ENCODE measurements around the gene CNIH3.

CNIH3 gene

GRCh38 chr1:224607188-224608148, 8.6 kb upstream of the CNIH3 start:
- Histone ChIP-seq H3K9me3 (ENCODE audit: low read depth, low read length) (no peaks in the 10 kb centered on the region), H3K27ac (no peak overlapping the region), H3K9ac (ENCODE audit: insufficient read length) (no peak overlapping the region), H3K36me3 (ENCODE audit: insufficient read depth, low read length) (no peaks in the 10 kb centered on the region), H3K4me3 (no peak overlapping the region)
- DNase-seq (ENCODE audit: low read depth, low spot score) = no peak
- TF ChIP-seq EZH2 (IDR thresholded peaks at IDR 0.05) (no peak), POLR2AphosphoS5 (IDR thresholded peaks at IDR 0.05; ENCODE audit: borderline replicate concordance, low read depth, low read length) (no peak), FOXP2 (optimal IDR thresholded peaks at IDR 0.05; ENCODE audit: control extremely low read depth, extremely low read length, insufficient read depth) (no peak)

- Histone ChIP-seq H3K27ac (no peak overlapping the region), H3K36me3 (ENCODE audit: insufficient read depth, low read length) (no peaks in the 10 kb centered on the region), H3K9me3 (ENCODE audit: low read depth, low read length) (no peaks in the 10 kb centered on the region), H3K9ac (ENCODE audit: insufficient read length) (no peak overlapping the region), H3K4me3 (no peak overlapping the region)
- TF ChIP-seq EZH2 (IDR thresholded peaks at IDR 0.05) = no peak
- TF ChIP-seq POLR2AphosphoS5 (IDR thresholded peaks at IDR 0.05; ENCODE audit: borderline replicate concordance, low read depth, low read length) = no peak
- no peak for TF ChIP-seq FOXP2 (optimal IDR thresholded peaks at IDR 0.05; ENCODE audit: control extremely low read depth, extremely low read length, insufficient read depth)
- DNase-seq (ENCODE audit: low read depth, low spot score) = no peak
Observed at GRCh38 chr1:224609333-224609732, 6.8 kb upstream of the CNIH3 start.

- DNase-seq (ENCODE audit: low read depth, low spot score) = no peak
- Histone ChIP-seq H3K4me3 (no peak overlapping the region), H3K36me3 (ENCODE audit: insufficient read depth, low read length) (no peaks in the 10 kb centered on the region), H3K9ac (ENCODE audit: insufficient read length) (no peak overlapping the region), H3K9me3 (ENCODE audit: low read depth, low read length) (no peaks in the 10 kb centered on the region), H3K27ac (no peak overlapping the region)
- no peak for TF ChIP-seq EZH2 (IDR thresholded peaks at IDR 0.05)
- no peak for TF ChIP-seq POLR2AphosphoS5 (IDR thresholded peaks at IDR 0.05; ENCODE audit: borderline replicate concordance, low read depth, low read length)
- no peak for TF ChIP-seq FOXP2 (optimal IDR thresholded peaks at IDR 0.05; ENCODE audit: control extremely low read depth, extremely low read length, insufficient read depth)
Observed at GRCh38 chr1:224612246-224612645, 3.9 kb upstream of the CNIH3 start.

- no peaks in the 10 kb centered on the region for H3K9me3 ChIP-seq (ENCODE audit: low read depth, low read length)
Observed at GRCh38 chr1:224613486-224613885, 2.6 kb upstream of the CNIH3 start.

GRCh38 chr1:224616756-224617409, 766 bp downstream of the CNIH3 start:
- H3K27ac ChIP-seq = no peak overlapping the region
- TF ChIP-seq EZH2 (IDR thresholded peaks at IDR 0.05) (no peak), FOXP2 (optimal IDR thresholded peaks at IDR 0.05; ENCODE audit: control extremely low read depth, extremely low read length, insufficient read depth) (no peak), POLR2AphosphoS5 (IDR thresholded peaks at IDR 0.05; ENCODE audit: borderline replicate concordance, low read depth, low read length) (no peak)
- no peak overlapping the region for H3K9ac ChIP-seq (ENCODE audit: insufficient read length)
- no peaks in the 10 kb centered on the region for H3K36me3 ChIP-seq (ENCODE audit: insufficient read depth, low read length)
- no peaks in the 10 kb centered on the region for H3K9me3 ChIP-seq (ENCODE audit: low read depth, low read length)
- peak overlapping the region; percentile 62 for H3K4me3 ChIP-seq
- no peak for DNase-seq (ENCODE audit: low read depth, low spot score)

More at GRCh38 chr1:224613486-224613885, 2.6 kb upstream of the CNIH3 start:
- no peak overlapping the region for H3K27ac ChIP-seq
- no peak overlapping the region for H3K9ac ChIP-seq (ENCODE audit: insufficient read length)
- DNase-seq (ENCODE audit: low read depth, low spot score) = no peak
- H3K4me3 ChIP-seq = no peak overlapping the region
- no peak for TF ChIP-seq FOXP2 (optimal IDR thresholded peaks at IDR 0.05; ENCODE audit: control extremely low read depth, extremely low read length, insufficient read depth)
- no peak for TF ChIP-seq EZH2 (IDR thresholded peaks at IDR 0.05)
- no peak for TF ChIP-seq POLR2AphosphoS5 (IDR thresholded peaks at IDR 0.05; ENCODE audit: borderline replicate concordance, low read depth, low read length)
- H3K36me3 ChIP-seq (ENCODE audit: insufficient read depth, low read length) = no peaks in the 10 kb centered on the region

GRCh38 chr1:224617410-224618355, 1.6 kb downstream of the CNIH3 start:
- no peaks in the 10 kb centered on the region for H3K9me3 ChIP-seq (ENCODE audit: low read depth, low read length)
- H3K27ac ChIP-seq = no peak overlapping the region
- H3K4me3 ChIP-seq = no peak overlapping the region
- peak; percentile 99 for TF ChIP-seq EZH2 (IDR thresholded peaks at IDR 0.05)
- no peak for TF ChIP-seq POLR2AphosphoS5 (IDR thresholded peaks at IDR 0.05; ENCODE audit: borderline replicate concordance, low read depth, low read length)
- TF ChIP-seq FOXP2 (optimal IDR thresholded peaks at IDR 0.05; ENCODE audit: control extremely low read depth, extremely low read length, insufficient read depth) = no peak
- no peak overlapping the region for H3K9ac ChIP-seq (ENCODE audit: insufficient read length)
- DNase-seq (ENCODE audit: low read depth, low spot score) = no peak
- H3K36me3 ChIP-seq (ENCODE audit: insufficient read depth, low read length) = no peaks in the 10 kb centered on the region

GRCh38 chr1:224619209-224619608, 3.1 kb downstream of the CNIH3 start:
- Histone ChIP-seq H3K36me3 (ENCODE audit: insufficient read depth, low read length) (no peaks in the 10 kb centered on the region), H3K9ac (ENCODE audit: insufficient read length) (no peak overlapping the region), H3K27ac (no peak overlapping the region), H3K9me3 (ENCODE audit: low read depth, low read length) (no peaks in the 10 kb centered on the region), H3K4me3 (no peak overlapping the region)
- no peak for DNase-seq (ENCODE audit: low read depth, low spot score)
- TF ChIP-seq EZH2 (IDR thresholded peaks at IDR 0.05) (no peak), FOXP2 (optimal IDR thresholded peaks at IDR 0.05; ENCODE audit: control extremely low read depth, extremely low read length, insufficient read depth) (no peak), POLR2AphosphoS5 (IDR thresholded peaks at IDR 0.05; ENCODE audit: borderline replicate concordance, low read depth, low read length) (no peak)

Data from SK-N-MC (cell line).